WERI-Rb-1 (cell line): ENCODE measurements around the gene TEX53.

Source experiments
- DNase-seq: peaks from one replicate; pipeline ENCODE4 v3.0.0-alpha.2; 2020
- H3K27ac ChIP-seq: fragments of 250-450 bp; sonication (Bioruptor Pico); 2 replicates; pipeline ENCODE4 v1.5.1; 2020; ENCODE audit warnings: mild to moderate bottlenecking, moderate library complexity
- H3K27me3 ChIP-seq: fragments of 250-450 bp; sonication (Bioruptor Pico); 2 replicates; pipeline ENCODE4 v1.5.1; 2021; ENCODE audit warnings: mild to moderate bottlenecking, low read depth, moderate library complexity; ENCODE audit not compliant: insufficient read depth, severe bottlenecking
- H3K36me3 ChIP-seq: fragments of 250-450 bp; sonication (Bioruptor Pico); 2 replicates; pipeline ENCODE4 v1.5.1; 2020; ENCODE audit warnings: mild to moderate bottlenecking, moderate library complexity
- H3K4me3 ChIP-seq: 2 replicates; pipeline ENCODE4 v1.5.1; 2011; ENCODE audit warnings: low read depth, mild to moderate bottlenecking, control low read depth, low read length
- H3K9me3 ChIP-seq: fragments of 250-450 bp; sonication (Bioruptor Pico); 2 replicates; pipeline ENCODE4 v1.5.1; 2021; ENCODE audit warnings: mild to moderate bottlenecking, moderate library complexity; ENCODE audit not compliant: severe bottlenecking
- TF ChIP-seq, protein P1 (sequence below): IDR thresholded peaks from 2 replicates; pipeline ENCODE4 v1.5.1; 2011; ENCODE audit warnings: low read depth, mild to moderate bottlenecking, control low read depth, inconsistent platforms, low read length

Gene TEX53

DNA sequence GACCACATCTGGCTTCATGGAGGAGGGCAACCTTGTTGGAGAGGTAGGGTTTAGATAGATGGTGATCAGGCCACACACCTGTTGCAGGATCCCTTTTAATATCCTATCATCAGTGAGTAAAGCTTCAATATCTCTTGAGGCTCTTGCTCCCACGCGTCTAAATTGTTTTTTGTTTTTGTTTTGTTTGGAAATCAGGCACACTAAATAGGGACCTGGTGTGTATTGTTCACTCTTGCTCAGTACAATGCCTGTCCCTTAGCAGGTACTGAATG lies 49.1 kb downstream of the TEX53 start:
- TF ChIP-seq, protein P1, sequence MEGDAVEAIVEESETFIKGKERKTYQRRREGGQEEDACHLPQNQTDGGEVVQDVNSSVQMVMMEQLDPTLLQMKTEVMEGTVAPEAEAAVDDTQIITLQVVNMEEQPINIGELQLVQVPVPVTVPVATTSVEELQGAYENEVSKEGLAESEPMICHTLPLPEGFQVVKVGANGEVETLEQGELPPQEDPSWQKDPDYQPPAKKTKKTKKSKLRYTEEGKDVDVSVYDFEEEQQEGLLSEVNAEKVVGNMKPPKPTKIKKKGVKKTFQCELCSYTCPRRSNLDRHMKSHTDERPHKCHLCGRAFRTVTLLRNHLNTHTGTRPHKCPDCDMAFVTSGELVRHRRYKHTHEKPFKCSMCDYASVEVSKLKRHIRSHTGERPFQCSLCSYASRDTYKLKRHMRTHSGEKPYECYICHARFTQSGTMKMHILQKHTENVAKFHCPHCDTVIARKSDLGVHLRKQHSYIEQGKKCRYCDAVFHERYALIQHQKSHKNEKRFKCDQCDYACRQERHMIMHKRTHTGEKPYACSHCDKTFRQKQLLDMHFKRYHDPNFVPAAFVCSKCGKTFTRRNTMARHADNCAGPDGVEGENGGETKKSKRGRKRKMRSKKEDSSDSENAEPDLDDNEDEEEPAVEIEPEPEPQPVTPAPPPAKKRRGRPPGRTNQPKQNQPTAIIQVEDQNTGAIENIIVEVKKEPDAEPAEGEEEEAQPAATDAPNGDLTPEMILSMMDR, result no peak
- Histone ChIP-seq H3K9me3 (peaks cover 2% of the 10 kb centered on the region), H3K27me3 (no peaks in the 10 kb centered on the region), H3K4me3 (no peak overlapping the region), H3K36me3 (peaks cover 4% of the 10 kb centered on the region; the same call in 1 of the 2 replicates), H3K27ac (no peak overlapping the region)
- no peak for DNase-seq

DNA sequence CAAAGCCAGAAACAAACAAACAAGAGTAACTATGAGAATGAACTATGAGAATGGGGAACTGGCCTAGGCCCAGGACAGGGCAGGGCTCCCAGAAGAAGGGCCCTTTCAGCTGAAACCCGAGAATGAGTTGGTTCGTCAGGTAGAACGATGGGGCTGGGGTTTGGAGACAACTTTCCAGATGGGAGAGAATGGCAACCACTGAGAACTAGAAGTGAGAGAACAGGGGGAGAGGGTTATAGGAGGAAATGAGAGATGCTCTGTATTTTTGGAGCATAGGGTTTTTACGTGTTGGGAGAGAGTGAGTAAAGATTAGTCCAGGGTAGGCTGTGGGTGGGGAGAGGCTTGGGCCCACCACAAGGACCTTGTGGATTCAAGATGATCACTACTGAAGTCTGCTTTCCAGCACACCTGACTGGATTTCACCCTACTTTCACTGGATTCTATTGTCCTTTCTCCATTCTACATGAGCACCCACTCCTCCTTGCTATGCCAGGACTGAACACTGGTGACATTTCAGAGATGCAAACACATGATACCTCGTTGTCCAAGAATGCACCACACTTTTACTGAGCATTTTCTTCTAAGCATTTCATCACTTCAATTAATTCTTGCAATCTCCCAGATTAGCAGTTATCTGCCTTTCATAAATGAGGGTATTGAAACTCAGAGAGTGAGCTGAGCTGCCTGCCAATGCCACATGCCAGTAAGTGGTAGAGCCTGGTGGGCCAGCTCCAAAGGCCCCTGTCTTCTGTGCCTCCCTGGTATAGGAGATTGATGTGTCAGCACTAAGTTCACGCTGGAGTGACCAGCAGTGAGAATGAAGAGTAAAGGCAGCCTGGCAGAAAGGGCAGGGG lies 49.7 kb downstream of the TEX53 start:
- peaks cover 4% of the 10 kb centered on the region; the same call in 1 of the 2 replicates for H3K36me3 ChIP-seq
- no peaks in the 10 kb centered on the region for H3K27me3 ChIP-seq
- TF ChIP-seq, protein P1, result no peak
- peaks cover 2% of the 10 kb centered on the region for H3K9me3 ChIP-seq
- no peak for DNase-seq
- no peak overlapping the region for H3K27ac ChIP-seq
- no peak overlapping the region for H3K4me3 ChIP-seq

DNA sequence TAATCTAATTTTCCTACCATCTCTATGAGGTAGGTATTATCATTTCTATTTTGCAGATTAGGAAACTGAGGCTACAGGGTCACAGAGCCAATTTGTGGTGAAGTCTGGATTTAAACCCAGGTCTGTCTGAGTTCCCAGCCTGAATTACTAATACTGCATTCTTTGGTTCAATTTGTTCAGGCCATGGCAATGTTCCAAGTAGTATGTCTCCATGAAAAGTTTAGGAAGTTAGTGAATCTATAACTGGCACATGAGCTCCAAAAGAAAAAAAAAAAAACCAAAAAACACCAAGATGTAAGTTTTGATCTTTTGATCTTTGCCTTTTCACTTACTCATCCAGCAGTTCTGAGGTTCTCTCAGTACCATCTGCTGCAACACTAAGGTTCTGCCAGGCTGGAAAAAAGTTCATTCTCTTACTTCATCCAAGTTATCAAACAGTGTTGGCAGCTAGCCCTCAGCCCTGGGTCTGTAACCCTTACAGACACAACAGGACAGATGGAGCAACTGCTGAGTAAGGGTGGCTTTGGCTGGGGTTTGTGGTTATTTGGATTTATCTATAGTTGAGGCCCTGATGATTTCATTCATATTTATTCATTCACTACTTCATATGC lies 50.9 kb downstream of the TEX53 start:
- DNase-seq, result no peak
- Histone ChIP-seq H3K27ac (no peak overlapping the region), H3K9me3 (peaks cover 2% of the 10 kb centered on the region), H3K4me3 (no peak overlapping the region), H3K27me3 (no peaks in the 10 kb centered on the region), H3K36me3 (peaks cover 4% of the 10 kb centered on the region; the same call in 1 of the 2 replicates)
- TF ChIP-seq, protein P1, result no peak
